ENCODE data around the gene TMEM38B. TPM values are rescaled to one million over a fixed set of nuclear protein-coding genes. Genes with fewer than 3 reads are reported as not detected.

TMEM38B gene
- total and polyA plus RNA-seq, 2 of the 8 experiments (the other 6 are each of a cell fraction or from before 2014, with no cell fraction given), result 10.6 to 12.4 TPM

DNA sequence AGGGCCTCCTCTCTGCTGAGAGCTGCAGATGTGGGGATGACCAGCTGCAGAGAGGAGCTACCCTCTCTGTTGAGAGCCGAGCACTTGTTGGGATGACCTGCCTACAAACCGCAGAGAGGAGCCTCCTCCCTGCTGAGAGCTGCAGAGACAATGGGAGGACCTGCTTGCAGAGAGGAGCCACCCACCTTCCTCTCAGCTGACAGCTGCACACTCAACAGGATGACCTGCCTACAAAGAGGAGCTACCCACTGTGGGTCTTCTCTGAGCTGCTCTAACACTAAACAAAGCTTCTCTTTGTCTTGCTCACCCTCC lies 19.6 kb downstream of the TMEM38B start:
- no peak overlapping the region for H2BK20ac ChIP-seq (ENCODE audit: low read length)
- H3K4me3 ChIP-seq (ENCODE audit: extremely low read depth in 1 of 4, insufficient read depth in 2 of 4, low read depth in 3 of 4, low read length in 4 of 4), result no peak overlapping the region
- no peak overlapping the region for H2BK120ac ChIP-seq (replicated peaks; ENCODE audit: low read depth, low read length)
- no peak overlapping the region for H2BK5ac ChIP-seq (ENCODE audit: low read depth, low read length)
- no peak overlapping the region for H2AK5ac ChIP-seq (ENCODE audit: low read depth, low read length)
- no peak overlapping the region for H2BK12ac ChIP-seq (ENCODE audit: low read depth, low read length)
- H3K23ac ChIP-seq (ENCODE audit: insufficient read length), result no peak overlapping the region
- no peaks in the 10 kb centered on the region for H3K27me3 ChIP-seq (replicated peaks in 1 of 4; ENCODE audit: control insufficient read depth in 3 of 4, extremely low read depth in 1 of 4, insufficient read depth in 3 of 4, low read length in 3 of 4)
- H3K18ac ChIP-seq (ENCODE audit: extremely low read depth, low read length), result no peak overlapping the region
- H4K20me1 ChIP-seq (replicated peaks in 1 of 2; ENCODE audit: control insufficient read depth in 1 of 2, insufficient read depth in 2 of 2, low read length in 2 of 2), result no peaks in the 10 kb centered on the region
- no peaks in the 10 kb centered on the region; a peak in 1 of 8 replicates for H3K36me3 ChIP-seq (ENCODE audit: control insufficient read depth in 2 of 4, insufficient read depth in 4 of 4, low read length in 3 of 4)
- WGBS, 2 experiments (ENCODE audit: extremely low coverage in 1 of 2, insufficient coverage in 1 of 2, insufficient read length in 1 of 2, insufficient replicate concordance in 2 of 2, low coverage in 1 of 2, low lambda C conversion rate in 2 of 2, missing lambda C conversion rate in 1 of 2), result 89% methylated on average over 2 of the region's 2 CpGs; no CpG with 5 or more reads in 1 of the 2 experiments
- TF ChIP-seq BRCA1 (IDR thresholded peaks at IDR 0.05; ENCODE audit: low read depth, low read length) (no peak), NRF1 (IDR thresholded peaks at IDR 0.05; ENCODE audit: low read depth, low read length) (no peak), TEAD4 (IDR thresholded peaks at IDR 0.05; ENCODE audit: low read depth, low read length) (no peak)
- H3K79me2 ChIP-seq (ENCODE audit: control insufficient read depth in 1 of 2, insufficient read depth in 2 of 2, low read length in 2 of 2), result no peaks in the 10 kb centered on the region
- no peak overlapping the region for H2BK15ac ChIP-seq (ENCODE audit: low read length)
- H3K9me3 ChIP-seq (ENCODE audit: insufficient read depth in 2 of 2, low read depth in 1 of 2, low read length in 1 of 2), result no peaks in the 10 kb centered on the region
- no peak overlapping the region for H3K9ac ChIP-seq (replicated peaks in 1 of 4; ENCODE audit: extremely low read depth in 1 of 4, low read depth in 3 of 4, low read length in 3 of 4)
- no peak overlapping the region for H3K56ac ChIP-seq (replicated peaks; ENCODE audit: insufficient read length, low read depth, low read length)
- FAIRE-seq (no peak), DNase-seq (ENCODE audit: low read depth in 1 of 2, low spot score in 2 of 2) (no peak)
- no peak overlapping the region for H3K4me2 ChIP-seq (ENCODE audit: insufficient read depth in 1 of 2, low read depth in 2 of 2, low read length in 2 of 2)
- ChIA-PET POLR2A (ENCODE audit: partially characterized antibody) (no interaction called here), CTCF (ENCODE audit: partially characterized antibody) (interaction anchor here (0.8 to 2.0 kb wide), 5 partner anchors 24 to 144 kb away, joined by 3 to 7 read pairs (median 3); no protein-coding TSS in a partner anchor)
- no peaks in the 10 kb centered on the region for H3K79me1 ChIP-seq (ENCODE audit: low read depth, low read length)
- H3K4ac ChIP-seq (replicated peaks; ENCODE audit: insufficient read length, low read depth, low read length), result no peak overlapping the region
- no peak overlapping the region for H3K27ac ChIP-seq (ENCODE audit: low read depth, low read length)
- no peak overlapping the region for H4K5ac ChIP-seq (ENCODE audit: insufficient read length, low read depth, low read length)
- H3K4me1 ChIP-seq (replicated peaks in 1 of 4; ENCODE audit: control insufficient read depth in 3 of 4, insufficient read depth in 4 of 4, low read length in 3 of 4), result no peaks in the 10 kb centered on the region
- no peak overlapping the region for H2AFZ ChIP-seq (ENCODE audit: low read length)
- H4K91ac ChIP-seq (replicated peaks; ENCODE audit: insufficient read length, low read length), result no peak overlapping the region
- H4K8ac ChIP-seq (ENCODE audit: extremely low read depth, insufficient read depth, low read length), result no peak overlapping the region
- no peaks in the 10 kb centered on the region for H3K23me2 ChIP-seq (ENCODE audit: low read depth, low read length)
- no peak overlapping the region for H3K14ac ChIP-seq (ENCODE audit: insufficient read length)
